ENCODE results near the gene POU2AF2.

- TF ChIP-seq POLR2AphosphoS5 (IDR thresholded peaks at IDR 0.05; ENCODE audit: low read depth, low read length) (no peak), TAF1 (IDR thresholded peaks at IDR 0.05; ENCODE audit: low read depth, low read length) (no peak), POLR2A (IDR thresholded peaks at IDR 0.05; ENCODE audit: low read depth, low read length) (no peak), PAX5 (IDR thresholded peaks at IDR 0.05; ENCODE audit: insufficient read depth, low read length, severe bottlenecking) (no peak), SPI1 (IDR thresholded peaks at IDR 0.05; ENCODE audit: low read depth, low read length) (no peak)
Observed at GRCh38 chr11:111325259-111325658, 79.7 kb downstream of the POU2AF2 start.

All from GM12891 (cell line).